Umbilical cord (tissue), 2 donors: ENCODE results near the gene RFNG. TPM values are rescaled to one million over a fixed set of nuclear protein-coding genes. Genes with fewer than 3 reads are reported as not detected.
"Not testable (repeated sequence)": the region's sequence is repeated elsewhere in the genome, so short reads cannot be mapped to it uniquely, and the experiment has no call there.

Source experiments
- DNase-seq: peaks from one replicate; pipeline ENCODE4 v3.0.0-alpha.2; 2015; ENCODE audit warnings: low spot score
- total RNA-seq: library from RNA; depleted of rRNA; stranded (reverse); fragments of >200 nt; gene quantifications from one replicate; pipeline ENCODE4 v1.2.3, GENCODE V29; 2014; ENCODE audit warnings: low replicate concordance; ENCODE audit not compliant: insufficient read depth

RFNG gene
- total RNA-seq, 1 donor from 2014 or later: 33.2 TPM

GRCh38 chr17:82045936-82046484 is 5.6 kb downstream of the RFNG start:
- DNase-seq: no peak

- no peak for DNase-seq
Measured at GRCh38 chr17:82043507-82043906, 8.1 kb downstream of the RFNG start.

- no peak for DNase-seq
Measured at GRCh38 chr17:82042649-82043048, 9.0 kb downstream of the RFNG start.

- no peak for DNase-seq
Measured at GRCh38 chr17:82041144-82041814, 10.3 kb downstream of the RFNG start.

- DNase-seq: no peak
Measured at GRCh38 chr17:82039695-82040299, 11.8 kb downstream of the RFNG start.

- not testable (repeated sequence) for DNase-seq
Measured at GRCh38 chr17:82038796-82039409, 12.7 kb downstream of the RFNG start.

GRCh38 chr17:82037889-82038195 is 13.8 kb downstream of the RFNG start:
- no peak for DNase-seq

- peak; percentile 98 for DNase-seq
Measured at GRCh38 chr17:82037092-82037888, 14.3 kb downstream of the RFNG start, which contains the start of gene DCXR. DCXR (minus strand) TSS chr17:82037697; CDS start chr17:82037682, 15 bp downstream.

- no peak for DNase-seq
Measured at GRCh38 chr17:82036634-82037091, 14.9 kb downstream of the RFNG start.

GRCh38 chr17:82035956-82036633 is 15.5 kb downstream of the RFNG start:
- DNase-seq: no peak

GRCh38 chr17:82035488-82035887 is 16.1 kb downstream of the RFNG start:
- DNase-seq: no peak

- DNase-seq: no peak
Measured at GRCh38 chr17:82034371-82035011, 17.1 kb downstream of the RFNG start.

- DNase-seq: no peak
Measured at GRCh38 chr17:82033359-82034085, 18.1 kb downstream of the RFNG start.

- no peak for DNase-seq
Measured at GRCh38 chr17:82031885-82032627, 19.6 kb downstream of the RFNG start.

GRCh38 chr17:82031303-82031884 is 20.2 kb downstream of the RFNG start, which contains the start of gene RAC3:
RAC3 (plus strand) TSS chr17:82031678; CDS start chr17:82031762, 84 bp downstream.
- no peak for DNase-seq

GRCh38 chr17:82030470-82031302 is 20.9 kb downstream of the RFNG start:
- peak; percentile 78 for DNase-seq

- no peak for DNase-seq
Measured at GRCh38 chr17:82029990-82030469, 21.6 kb downstream of the RFNG start.

GRCh38 chr17:82029391-82029790 is 22.2 kb downstream of the RFNG start:
- no peak for DNase-seq
